Endothelial cell (in vitro differentiated cells): Measurements from ENCODE around the gene CCDC106. TPM values are rescaled to one million over a fixed set of nuclear protein-coding genes. Genes with fewer than 3 reads are reported as not detected.
A peak's percentile ranks its signal among the peaks of the same experiment; 100 is the strongest.

Experiments
- DNase-seq: peaks from one replicate; pipeline ENCODE4 v3.0.0; 2021; ENCODE audit warnings: low spot score
- H3K27ac Mint-ChIP-seq: one replicate; pipeline ENCODE4 v1.8.0; 2021; ENCODE audit warnings: mixed read lengths, inconsistent platforms; ENCODE audit not compliant: unreplicated experiment
- H3K27me3 Mint-ChIP-seq: one replicate; pipeline ENCODE4 v1.8.0; 2021; ENCODE audit warnings: mild to moderate bottlenecking, moderate library complexity, mixed read lengths, inconsistent platforms; ENCODE audit not compliant: unreplicated experiment
- H3K36me3 Mint-ChIP-seq: one replicate; pipeline ENCODE4 v1.8.0; 2021; ENCODE audit warnings: mild to moderate bottlenecking, low read depth, mixed read lengths, inconsistent platforms; ENCODE audit not compliant: unreplicated experiment
- H3K4me1 Mint-ChIP-seq: one replicate; pipeline ENCODE4 v1.8.0; 2021; ENCODE audit warnings: mild to moderate bottlenecking, mixed read lengths, inconsistent platforms; ENCODE audit not compliant: unreplicated experiment
- H3K4me3 Mint-ChIP-seq: one replicate; pipeline ENCODE4 v1.8.0; 2021; ENCODE audit warnings: mild to moderate bottlenecking, mixed read lengths, inconsistent platforms; ENCODE audit not compliant: unreplicated experiment
- H3K9me3 Mint-ChIP-seq: one replicate; pipeline ENCODE4 v1.8.0; 2021; ENCODE audit warnings: mixed read lengths, inconsistent platforms; ENCODE audit not compliant: unreplicated experiment
- total RNA-seq: library from RNA; stranded (reverse); fragmentation: NEBNext Ultra II Directional; extraction: Animal tissue kit (Norgen Biotek cat#: 25700); gene quantifications from one replicate; pipeline ENCODE4 v1.2.1, GENCODE V29; 2021; ENCODE audit not compliant: unreplicated experiment
- TF ChIP-seq, protein P1 (sequence below): fragments of 200-600 bp; sonication (generic); IDR thresholded peaks from one replicate; pipeline ENCODE4 v1.5.0; 2021; ENCODE audit warnings: antibody characterized with exemption; ENCODE audit not compliant: unreplicated experiment

CCDC106 gene
- total RNA-seq, 1 donor from 2014 or later, result 20.1 TPM

DNA sequence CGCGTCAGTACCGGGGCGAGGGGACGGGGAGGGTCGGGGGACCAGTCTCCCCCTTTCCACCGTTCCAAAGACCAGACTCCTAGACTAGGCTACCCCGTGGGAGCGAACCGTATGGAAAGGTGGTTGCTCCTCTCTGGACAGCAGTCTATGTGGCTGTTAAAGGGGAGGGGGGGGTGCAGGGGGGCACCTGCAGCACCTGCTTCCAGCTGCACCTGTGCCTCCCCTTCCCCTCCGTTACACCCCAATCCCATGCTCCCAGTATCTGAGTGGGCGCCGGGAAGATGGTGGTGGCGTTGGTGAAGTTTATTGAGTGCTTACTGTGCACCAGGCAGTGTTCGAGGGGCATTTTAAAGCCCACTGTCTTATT, 47.4 kb upstream of the CCDC106 start:
- peaks cover 20% of the 10 kb centered on the region for H3K36me3 Mint-ChIP-seq
- H3K9me3 Mint-ChIP-seq, result no peaks in the 10 kb centered on the region
- peak overlapping the region; percentile 95 for H3K27ac Mint-ChIP-seq
- TF ChIP-seq, protein P1, sequence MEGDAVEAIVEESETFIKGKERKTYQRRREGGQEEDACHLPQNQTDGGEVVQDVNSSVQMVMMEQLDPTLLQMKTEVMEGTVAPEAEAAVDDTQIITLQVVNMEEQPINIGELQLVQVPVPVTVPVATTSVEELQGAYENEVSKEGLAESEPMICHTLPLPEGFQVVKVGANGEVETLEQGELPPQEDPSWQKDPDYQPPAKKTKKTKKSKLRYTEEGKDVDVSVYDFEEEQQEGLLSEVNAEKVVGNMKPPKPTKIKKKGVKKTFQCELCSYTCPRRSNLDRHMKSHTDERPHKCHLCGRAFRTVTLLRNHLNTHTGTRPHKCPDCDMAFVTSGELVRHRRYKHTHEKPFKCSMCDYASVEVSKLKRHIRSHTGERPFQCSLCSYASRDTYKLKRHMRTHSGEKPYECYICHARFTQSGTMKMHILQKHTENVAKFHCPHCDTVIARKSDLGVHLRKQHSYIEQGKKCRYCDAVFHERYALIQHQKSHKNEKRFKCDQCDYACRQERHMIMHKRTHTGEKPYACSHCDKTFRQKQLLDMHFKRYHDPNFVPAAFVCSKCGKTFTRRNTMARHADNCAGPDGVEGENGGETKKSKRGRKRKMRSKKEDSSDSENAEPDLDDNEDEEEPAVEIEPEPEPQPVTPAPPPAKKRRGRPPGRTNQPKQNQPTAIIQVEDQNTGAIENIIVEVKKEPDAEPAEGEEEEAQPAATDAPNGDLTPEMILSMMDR, result no peak
- peak overlapping the region; percentile 89 for H3K4me3 Mint-ChIP-seq
- DNase-seq, result no peak
- H3K4me1 Mint-ChIP-seq, result peaks cover 13% of the 10 kb centered on the region
- H3K27me3 Mint-ChIP-seq, result peaks cover 29% of the 10 kb centered on the region

DNA sequence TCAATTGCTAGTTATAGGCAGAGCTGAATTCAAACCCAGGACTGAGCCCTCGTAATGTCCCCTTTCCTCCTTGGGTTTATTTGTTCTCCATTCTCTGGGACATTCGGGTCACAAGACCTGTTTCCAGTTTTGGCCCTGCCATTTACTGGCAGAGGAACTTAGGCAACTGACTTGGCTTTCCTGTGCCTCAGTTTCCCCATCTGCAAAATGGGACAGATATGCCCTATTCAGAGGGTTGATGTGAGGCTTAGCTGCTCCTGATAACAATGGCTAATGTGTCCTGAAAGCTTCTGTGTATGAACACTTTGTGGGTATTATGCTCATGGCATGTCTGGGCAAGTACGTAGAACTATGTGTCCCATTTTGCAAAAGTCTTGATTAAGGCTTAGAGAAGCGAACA, 46.9 kb upstream of the CCDC106 start:
- TF ChIP-seq, protein P1, result no peak
- Mint-ChIP-seq H3K4me3 (peak overlapping the region; percentile 89), H3K27ac (peak overlapping the region; percentile 95), H3K36me3 (peaks cover 19% of the 10 kb centered on the region), H3K4me1 (peaks cover 17% of the 10 kb centered on the region), H3K27me3 (peaks cover 30% of the 10 kb centered on the region), H3K9me3 (peaks cover 1% of the 10 kb centered on the region)
- no peak for DNase-seq

DNA sequence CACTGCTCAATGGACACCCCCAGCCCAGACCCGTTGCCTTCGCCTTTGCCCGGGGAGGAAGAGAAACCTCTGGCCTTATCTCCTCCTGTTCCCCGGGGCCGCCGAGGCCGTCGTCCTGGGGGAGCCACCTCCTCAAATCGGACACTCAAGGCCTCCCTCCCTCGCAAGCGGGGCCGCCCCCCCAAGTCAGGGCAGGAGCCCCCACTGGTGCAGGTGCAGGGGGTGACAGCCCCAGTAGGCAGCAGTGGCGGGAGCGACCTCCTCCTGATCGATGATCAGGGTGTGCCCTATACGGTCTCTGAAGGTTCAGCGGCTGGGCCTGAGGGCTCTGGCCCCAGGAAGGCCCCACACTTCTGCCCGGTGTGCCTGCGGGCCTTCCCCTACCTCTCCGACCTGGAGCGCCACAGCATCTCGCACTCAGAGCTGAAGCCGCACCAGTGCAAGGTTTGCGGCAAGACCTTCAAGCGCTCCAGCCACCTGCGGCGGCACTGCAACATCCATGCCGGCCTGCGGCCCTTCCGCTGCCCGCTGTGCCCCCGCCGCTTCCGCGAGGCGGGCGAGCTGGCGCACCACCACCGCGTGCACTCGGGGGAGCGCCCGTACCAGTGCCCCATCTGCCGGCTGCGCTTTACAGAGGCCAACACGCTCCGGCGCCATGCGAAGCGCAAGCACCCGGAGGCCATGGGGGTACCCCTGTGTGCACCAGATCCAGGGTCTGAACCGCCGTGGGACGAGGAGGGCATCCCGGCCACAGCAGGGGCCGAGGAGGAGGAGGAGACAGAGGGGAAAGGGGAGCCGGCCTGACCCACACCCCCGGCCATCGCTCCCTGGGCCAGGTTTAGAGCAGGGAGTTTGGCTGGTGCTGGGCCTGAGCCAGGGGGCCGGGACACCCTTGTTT, 45.7 kb upstream of the CCDC106 start:
- Mint-ChIP-seq H3K36me3 (peaks cover 18% of the 10 kb centered on the region), H3K4me1 (peaks cover 28% of the 10 kb centered on the region), H3K9me3 (peaks cover 6% of the 10 kb centered on the region), H3K27ac (no peak overlapping the region), H3K4me3 (peak overlapping the region; percentile 16), H3K27me3 (peaks cover 36% of the 10 kb centered on the region)
- no peak for DNase-seq
- TF ChIP-seq, protein P1, result no peak

DNA sequence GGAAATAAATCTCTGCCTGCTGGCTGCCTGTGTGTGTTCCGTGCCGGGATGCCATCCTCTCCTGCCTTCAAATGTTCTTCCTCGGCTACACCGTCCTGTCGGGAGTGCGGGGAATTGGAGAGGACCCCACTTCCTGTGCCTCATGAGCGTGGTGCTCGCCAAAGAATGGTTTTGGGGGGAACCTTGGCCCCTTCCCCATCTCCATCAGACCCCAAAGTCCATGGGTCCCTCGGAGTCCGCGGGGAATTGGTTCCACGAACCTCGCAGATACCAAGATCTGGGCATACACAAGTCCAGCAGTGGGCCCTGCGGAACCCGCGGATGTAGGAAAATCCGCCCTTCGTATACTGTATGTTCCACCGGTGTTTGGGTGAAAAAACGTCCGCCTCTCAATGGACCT, 44.9 kb upstream of the CCDC106 start:
- no peak for DNase-seq
- Mint-ChIP-seq H3K9me3 (peaks cover 6% of the 10 kb centered on the region), H3K4me1 (peaks cover 30% of the 10 kb centered on the region), H3K27me3 (peaks cover 39% of the 10 kb centered on the region), H3K36me3 (peaks cover 23% of the 10 kb centered on the region), H3K27ac (no peak overlapping the region), H3K4me3 (peak overlapping the region; percentile 81)
- TF ChIP-seq, protein P1, result no peak
